GM10248 (cell line): ENCODE results near the gene C20orf96.
A peak's percentile ranks its signal among the peaks of the same experiment; 100 is the strongest.

Experiments used
- CTCF ChIA-PET: fragments of 300-600 bp; sonication (Branson Sonifier 250); formaldehyde crosslinking; extraction: SDS; loops from one replicate; lab custom pipeline; 2021; ENCODE audit warnings: antibody characterized with exemption; lab: Yijun Ruan, JAX
- POLR2A ChIA-PET: fragments of 350-650 bp; sonication (Branson Sonifier 250); formaldehyde crosslinking; extraction: SDS; loops from one replicate; lab custom pipeline; 2020; ENCODE audit warnings: antibody characterized with exemption; lab: Yijun Ruan, JAX
- DNase-seq: peaks from one replicate; pipeline ENCODE4 v3.0.0; 2012; ENCODE audit errors: extremely low spot score
- TF ChIP-seq, protein P1 (sequence below): IDR thresholded peaks from 2 replicates; pipeline ENCODE4 v1.5.1; 2012; ENCODE audit warnings: mild to moderate bottlenecking, low read depth; ENCODE audit errors: extremely low read depth, missing control alignments, control extremely low read depth

The C20orf96 gene

DNA sequence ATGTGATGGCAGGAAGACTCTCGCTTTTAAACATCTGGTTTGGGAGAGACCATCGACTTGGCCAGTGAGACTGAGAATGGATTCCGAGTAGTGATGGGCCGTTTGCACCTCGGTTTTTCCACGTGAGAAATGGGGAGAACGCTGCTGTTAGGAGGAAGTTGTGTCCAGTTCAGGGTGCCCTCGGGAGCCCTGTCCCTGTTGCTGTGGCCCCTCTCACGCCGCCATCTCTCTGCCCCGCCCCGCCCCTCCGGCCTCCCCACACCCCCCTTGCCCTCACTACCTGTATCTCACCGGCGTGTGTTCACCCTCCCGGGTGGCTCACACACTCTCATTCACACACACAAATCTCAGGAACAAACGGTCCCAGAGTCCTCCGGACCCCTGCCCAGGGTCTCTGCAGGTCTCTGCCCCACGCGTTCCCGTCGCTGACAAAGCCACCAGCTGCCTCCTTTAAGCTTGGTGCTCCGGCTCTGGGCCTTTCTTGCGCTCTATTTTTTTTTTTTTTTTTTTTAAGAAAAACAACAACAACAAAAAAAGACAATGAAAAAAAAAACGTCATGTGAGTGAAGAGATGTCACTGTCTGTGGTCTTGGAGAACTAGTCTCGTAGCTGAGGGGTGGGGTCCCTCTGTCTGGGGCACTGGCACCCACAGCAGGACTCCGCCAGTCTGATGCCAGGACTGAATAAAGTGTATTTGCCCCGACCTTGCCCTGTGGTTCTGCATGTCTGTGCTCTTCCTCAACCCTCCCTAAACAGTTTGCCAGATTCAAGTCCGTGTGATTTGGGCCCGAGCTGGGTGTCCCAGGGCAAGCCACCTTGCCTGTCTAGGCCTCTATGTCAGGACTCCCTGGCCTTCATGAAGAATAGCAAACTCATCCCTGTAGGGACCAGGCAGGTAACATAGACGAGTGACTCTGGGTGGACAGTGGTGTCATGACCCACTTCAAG is 37.8 kb upstream of the C20orf96 start:
- TF ChIP-seq, protein P1, sequence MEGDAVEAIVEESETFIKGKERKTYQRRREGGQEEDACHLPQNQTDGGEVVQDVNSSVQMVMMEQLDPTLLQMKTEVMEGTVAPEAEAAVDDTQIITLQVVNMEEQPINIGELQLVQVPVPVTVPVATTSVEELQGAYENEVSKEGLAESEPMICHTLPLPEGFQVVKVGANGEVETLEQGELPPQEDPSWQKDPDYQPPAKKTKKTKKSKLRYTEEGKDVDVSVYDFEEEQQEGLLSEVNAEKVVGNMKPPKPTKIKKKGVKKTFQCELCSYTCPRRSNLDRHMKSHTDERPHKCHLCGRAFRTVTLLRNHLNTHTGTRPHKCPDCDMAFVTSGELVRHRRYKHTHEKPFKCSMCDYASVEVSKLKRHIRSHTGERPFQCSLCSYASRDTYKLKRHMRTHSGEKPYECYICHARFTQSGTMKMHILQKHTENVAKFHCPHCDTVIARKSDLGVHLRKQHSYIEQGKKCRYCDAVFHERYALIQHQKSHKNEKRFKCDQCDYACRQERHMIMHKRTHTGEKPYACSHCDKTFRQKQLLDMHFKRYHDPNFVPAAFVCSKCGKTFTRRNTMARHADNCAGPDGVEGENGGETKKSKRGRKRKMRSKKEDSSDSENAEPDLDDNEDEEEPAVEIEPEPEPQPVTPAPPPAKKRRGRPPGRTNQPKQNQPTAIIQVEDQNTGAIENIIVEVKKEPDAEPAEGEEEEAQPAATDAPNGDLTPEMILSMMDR = no peak
- DNase-seq = no peak
- CTCF ChIA-PET = interaction anchor here (0.8 to 6.3 kb wide), 6 partner anchors 12 to 287 kb away, joined by 3 to 83 read pairs (median 37); partner anchors contain the start of genes NRSN2 and ZCCHC3
- POLR2A ChIA-PET = interaction anchor here (0.7 kb wide), 1 partner anchor 29 kb away, joined by 7 read pairs; no protein-coding TSS in a partner anchor

DNA sequence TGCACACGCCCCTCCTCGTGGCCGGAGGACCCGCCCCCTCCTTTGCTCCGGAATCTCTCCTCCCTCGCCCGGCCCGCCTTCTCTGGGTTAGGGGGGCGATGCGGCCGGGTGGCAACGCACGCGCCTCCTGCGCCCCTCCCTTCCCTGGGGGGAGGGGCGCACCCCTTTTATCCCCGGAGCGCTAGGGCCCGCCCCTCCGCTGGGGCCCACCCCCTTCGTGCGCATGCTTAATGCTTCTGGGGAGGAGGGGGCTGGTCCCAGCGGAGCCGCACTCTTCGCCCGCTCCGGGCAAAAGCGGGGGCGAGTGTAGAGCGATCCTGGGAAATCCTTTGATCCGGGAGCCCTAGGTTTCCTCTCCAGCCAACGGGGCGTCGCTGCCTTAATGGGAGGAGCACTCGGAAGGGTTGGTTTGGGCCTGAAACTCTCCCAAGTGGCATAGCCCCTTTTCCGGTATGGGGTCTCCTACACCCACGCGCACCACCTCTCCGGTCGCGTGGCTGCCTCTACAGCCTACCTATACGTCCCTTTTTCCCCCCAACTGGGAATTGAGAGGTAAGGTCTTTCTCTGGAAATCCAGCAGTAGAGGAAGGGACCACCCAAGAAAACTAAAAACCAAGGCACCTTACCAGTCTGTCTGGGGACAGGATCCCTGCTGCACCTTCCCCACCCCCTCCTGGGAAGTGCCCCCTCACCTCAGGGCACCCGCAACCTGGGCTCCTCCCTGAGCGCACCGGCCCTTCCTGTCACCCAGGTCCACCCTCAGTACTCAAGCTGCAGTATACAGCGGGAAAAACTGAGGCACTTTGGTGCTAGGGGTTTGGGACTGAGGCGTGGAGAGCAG is 36.9 kb upstream of the C20orf96 start:
- CTCF ChIA-PET = interaction anchor here (1.4 to 4.0 kb wide), 2 partner anchors 27 to 62 kb away, joined by 3 to 22 read pairs; no protein-coding TSS in a partner anchor
- POLR2A ChIA-PET = no interaction called here
- DNase-seq = peak; percentile 94
- TF ChIP-seq, protein P1 = no peak

DNA sequence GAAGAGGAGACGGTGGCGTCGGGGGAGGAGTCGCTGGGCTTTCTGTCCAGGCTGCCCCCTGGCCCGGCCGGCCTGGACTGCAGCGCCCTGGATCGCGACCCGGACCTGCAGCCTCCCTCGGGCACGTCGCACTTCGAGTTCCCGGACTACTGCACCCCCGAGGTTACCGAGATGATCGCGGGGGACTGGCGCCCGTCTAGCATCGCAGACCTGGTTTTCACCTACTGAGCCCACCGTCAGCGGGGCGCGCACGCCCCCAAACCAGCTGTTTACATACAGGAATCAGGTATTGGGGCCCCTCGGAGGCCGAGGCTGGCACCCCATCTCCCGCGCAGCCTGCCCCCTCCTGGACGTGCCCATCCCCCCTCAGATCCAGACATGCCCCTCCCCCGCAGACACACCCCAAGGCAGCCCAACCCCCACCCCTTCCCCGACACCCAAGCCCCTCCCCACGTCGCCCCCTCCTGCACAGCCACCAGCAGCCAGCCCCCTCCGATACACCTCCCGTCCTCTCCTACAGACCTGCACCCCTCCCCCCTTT is 36.2 kb upstream of the C20orf96 start:
- no peak for DNase-seq
- TF ChIP-seq, protein P1 = no peak
- CTCF ChIA-PET = interaction anchor here (1.0 to 1.4 kb wide), 2 partner anchors 28 kb away, joined by 3 read pairs; no protein-coding TSS in a partner anchor
- POLR2A ChIA-PET = no interaction called here

DNA sequence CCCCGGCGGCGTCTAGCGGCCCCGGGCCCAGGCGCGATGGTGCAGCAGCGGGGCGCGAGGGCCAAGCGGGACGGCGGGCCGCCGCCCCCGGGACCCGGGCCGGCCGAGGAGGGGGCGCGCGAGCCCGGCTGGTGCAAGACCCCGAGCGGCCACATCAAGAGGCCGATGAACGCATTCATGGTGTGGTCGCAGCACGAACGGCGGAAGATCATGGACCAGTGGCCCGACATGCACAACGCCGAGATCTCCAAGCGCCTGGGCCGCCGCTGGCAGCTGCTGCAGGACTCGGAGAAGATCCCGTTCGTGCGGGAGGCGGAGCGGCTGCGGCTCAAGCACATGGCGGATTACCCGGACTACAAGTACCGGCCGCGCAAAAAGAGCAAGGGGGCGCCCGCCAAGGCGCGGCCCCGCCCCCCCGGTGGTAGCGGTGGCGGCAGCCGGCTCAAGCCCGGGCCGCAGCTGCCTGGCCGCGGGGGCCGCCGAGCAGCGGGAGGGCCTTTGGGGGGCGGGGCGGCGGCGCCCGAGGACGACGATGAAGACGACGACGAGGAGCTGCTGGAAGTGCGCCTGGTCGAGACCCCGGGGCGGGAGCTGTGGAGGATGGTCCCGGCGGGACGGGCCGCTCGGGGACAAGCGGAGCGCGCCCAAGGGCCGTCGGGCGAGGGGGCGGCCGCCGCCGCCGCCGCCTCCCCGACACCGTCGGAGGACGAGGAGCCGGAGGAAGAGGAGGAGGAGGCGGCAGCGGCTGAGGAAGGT is 35.5 kb upstream of the C20orf96 start:
- POLR2A ChIA-PET = interaction anchor here (1.3 kb wide), 1 partner anchor 108 kb away, joined by 3 read pairs; no protein-coding TSS in a partner anchor
- CTCF ChIA-PET = interaction anchor here (0.8 to 1.4 kb wide), 4 partner anchors 16 to 29 kb away, joined by 3 to 5 read pairs (median 3); no protein-coding TSS in a partner anchor
- TF ChIP-seq, protein P1 = no peak
- DNase-seq = peak; percentile 66

DNA sequence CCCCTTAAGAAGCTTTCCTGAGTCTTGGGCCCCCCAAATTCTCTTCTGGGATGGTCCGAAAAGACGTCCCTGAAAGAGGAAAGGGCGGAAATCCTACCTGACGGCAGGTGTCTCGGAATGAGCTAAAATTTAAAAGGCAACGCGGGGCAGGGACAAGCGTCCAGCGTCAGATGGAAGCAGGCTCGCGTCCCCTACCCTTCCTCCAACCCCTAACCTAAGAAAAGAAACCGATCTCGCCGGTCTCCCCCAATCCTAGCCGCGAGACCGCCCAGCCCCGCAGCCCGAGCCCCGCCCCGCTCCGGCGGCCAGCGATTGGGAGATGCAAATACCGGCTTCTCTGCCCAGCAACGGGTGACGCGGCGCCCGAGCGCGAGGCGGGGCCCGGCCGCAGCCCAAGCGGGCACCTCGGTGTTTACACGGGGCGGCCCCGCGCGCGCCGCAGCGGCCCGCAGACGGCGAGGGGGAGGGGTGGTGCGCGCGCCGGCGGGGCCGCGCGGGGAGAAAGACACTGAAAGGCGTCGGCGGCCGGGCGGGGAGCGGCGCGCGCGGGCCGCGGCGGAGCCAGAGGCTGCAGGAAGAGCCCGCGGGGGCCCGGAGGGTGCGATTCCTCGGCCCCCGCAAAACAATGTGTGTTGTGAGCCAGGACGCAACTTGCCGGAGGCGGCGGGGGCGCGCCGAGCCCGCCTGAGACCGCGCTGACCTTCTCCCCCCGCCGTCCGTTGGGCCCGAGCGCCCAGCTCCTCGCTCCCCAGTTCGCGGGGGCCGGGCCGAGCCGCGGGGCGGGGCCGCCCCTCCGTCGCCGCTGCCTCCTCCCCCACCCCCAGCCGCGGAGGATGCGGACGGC is 34.7 kb upstream of the C20orf96 start, which contains the start of gene SOX12:
Gene SOX12, plus strand, starts transcription at position 508 of the 844 bp plus-strand sequence. CDS start 373 bp downstream, outside the sequence.
- ChIA-PET POLR2A (interaction anchor here (1.3 kb wide), 1 partner anchor 109 kb away, joined by 3 read pairs; no protein-coding TSS in a partner anchor), CTCF (interaction anchor here (0.8 to 1.5 kb wide), 5 partner anchors 15 to 29 kb away, joined by 3 to 6 read pairs (median 5); no protein-coding TSS in a partner anchor)
- TF ChIP-seq, protein P1 = no peak
- DNase-seq = peak; percentile 95
